Aorta (tissue), 4 donors: ENCODE data around the gene CELSR3. TPM values are rescaled to one million over a fixed set of nuclear protein-coding genes. Genes with fewer than 3 reads are reported as not detected.

ENCODE experiments used
- microRNA-seq, 2 donors: library from miRNA; unstranded; fragments of <30 nt; microRNA quantifications; one replicate each; pipeline ENCODE4 v1.2.0, GENCODE V29; 2020
- polyA plus RNA-seq, 2 donors: library from polyadenylated mRNA; stranded (reverse); fragments of 200-250 nt; gene quantifications; one replicate each; pipeline ENCODE4 v1.2.3, GENCODE V29; 2013
- total RNA-seq, 2 donors: library from RNA; stranded (reverse); fragmentation: NEBNext Ultra II Directional; extraction: Animal tissue kit (Norgen Biotek cat#: 25700); gene quantifications; one replicate each; pipeline ENCODE4 v1.2.1, GENCODE V29; 2021
- donor health status: healthy with polysubstance abuse.
- donor health status: Bipolar disorder and iron deficiency.
- donor health status: DM: no; HTN: no; CAD: no.
- donor health status: DM: yes; HTN: yes; CAD: no.

CELSR3 gene
- total and polyA plus RNA-seq, 4 donors: 0.25 to 1.3 (median 1.1) TPM

Small RNA genes lying within 50 kb of the gene (microRNA-seq; reads per million reads assigned to microRNA genes)
- gene MIR4793: 0 reads per million in 2 donors

Other genes with a start within 250 kb of the CELSR3 start
- 100 to 1,000 TPM in 1 of 2 donors, 10 to 100 TPM in 1; 69.9 to 115 TPM for gene PLXNB1, start 232.8 kb downstream of the CELSR3 start, total RNA-seq
- gene PLXNB1, start 232.8 kb downstream of the CELSR3 start, polyA plus RNA-seq: 100 to 1,000 TPM in 1 of 2 donors, 10 to 100 TPM in 1; 26.3 to 235 TPM
- 1 to 10 TPM; 6.4 to 6.7 TPM for gene CCDC51, start 222.8 kb downstream of the CELSR3 start, total RNA-seq
- 10 to 100 TPM in 1 of 2 donors, 1 to 10 TPM in 1; 9.5 to 12.7 TPM for gene CCDC51, start 222.8 kb downstream of the CELSR3 start, polyA plus RNA-seq
- gene TMA7, start 222.6 kb downstream of the CELSR3 start, total RNA-seq: 100 to 1,000 TPM; 114 to 128 TPM
- gene TMA7, start 222.6 kb downstream of the CELSR3 start, polyA plus RNA-seq: 100 to 1,000 TPM; 302 to 686 TPM
- 1 to 10 TPM; 5.0 to 6.3 TPM for gene ATRIP, start 216.1 kb downstream of the CELSR3 start, total RNA-seq
- 1 to 10 TPM; 4.0 to 7.5 TPM for gene ATRIP, start 216.1 kb downstream of the CELSR3 start, polyA plus RNA-seq
- gene SHISA5, start 158.7 kb downstream of the CELSR3 start, total RNA-seq: 100 to 1,000 TPM; 170 to 183 TPM
- 100 to 1,000 TPM in 1 of 2 donors, 10 to 100 TPM in 1; 64.2 to 113 TPM for gene SHISA5, start 158.7 kb downstream of the CELSR3 start, polyA plus RNA-seq
- gene PFKFB4, start 106.1 kb downstream of the CELSR3 start, total RNA-seq: 10 to 100 TPM in 1 of 2 donors, 1 to 10 TPM in 1; 7.2 to 14.6 TPM
- 1 to 10 TPM; 2.8 to 5.6 TPM for gene PFKFB4, start 106.1 kb downstream of the CELSR3 start, polyA plus RNA-seq
- gene UCN2, start 99.1 kb downstream of the CELSR3 start, total RNA-seq: under 1 TPM in 1 of 2 donors, not detected in 1; 0.24 TPM
- 1 to 10 TPM in 1 of 2 donors, not detected in 1; 6.8 TPM for gene UCN2, start 99.1 kb downstream of the CELSR3 start, polyA plus RNA-seq
- 1 to 10 TPM; 5.4 to 6.7 TPM for gene COL7A1, start 67.6 kb downstream of the CELSR3 start, total RNA-seq
- gene COL7A1, start 67.6 kb downstream of the CELSR3 start, polyA plus RNA-seq: 100 to 1,000 TPM in 1 of 2 donors, 1 to 10 TPM in 1; 3.9 to 217 TPM
- gene UQCRC1, start 53.2 kb downstream of the CELSR3 start, total RNA-seq: 100 to 1,000 TPM in 1 of 2 donors, 10 to 100 TPM in 1; 95.6 to 143 TPM
- 100 to 1,000 TPM; 149 to 203 TPM for gene UQCRC1, start 53.2 kb downstream of the CELSR3 start, polyA plus RNA-seq
- gene TMEM89, start 41.1 kb downstream of the CELSR3 start, total RNA-seq: not detected
- 1 to 10 TPM in 1 of 2 donors, not detected in 1; 5.7 TPM for gene TMEM89, start 41.1 kb downstream of the CELSR3 start, polyA plus RNA-seq
- gene SLC26A6, start 27.4 kb downstream of the CELSR3 start, total RNA-seq: 10 to 100 TPM; 30.7 to 33.6 TPM
- 100 to 1,000 TPM in 1 of 2 donors, 10 to 100 TPM in 1; 10.5 to 154 TPM for gene SLC26A6, start 27.4 kb downstream of the CELSR3 start, polyA plus RNA-seq
- gene NCKIPSD, start 23.0 kb upstream of the CELSR3 start, total RNA-seq: 10 to 100 TPM; 26.4 to 31.9 TPM
- 10 to 100 TPM; 11.8 to 28.7 TPM for gene NCKIPSD, start 23.0 kb upstream of the CELSR3 start, polyA plus RNA-seq
- 10 to 100 TPM; 43.9 to 58.2 TPM for gene IP6K2, start 54.3 kb upstream of the CELSR3 start, total RNA-seq
- 100 to 1,000 TPM in 1 of 2 donors, 10 to 100 TPM in 1; 46.6 to 105 TPM for gene IP6K2, start 54.3 kb upstream of the CELSR3 start, polyA plus RNA-seq
- 10 to 100 TPM; 52.8 to 59.6 TPM for gene PRKAR2A, start 185.0 kb upstream of the CELSR3 start, total RNA-seq
- 10 to 100 TPM in 1 of 2 donors, 1 to 10 TPM in 1; 9.1 to 10.7 TPM for gene PRKAR2A, start 185.0 kb upstream of the CELSR3 start, polyA plus RNA-seq
- 10 to 100 TPM; 11.8 to 12.4 TPM for gene SLC25A20, start 236.0 kb upstream of the CELSR3 start, total RNA-seq
- gene SLC25A20, start 236.0 kb upstream of the CELSR3 start, polyA plus RNA-seq: 10 to 100 TPM; 16.9 to 33.9 TPM